Small intestine (tissue), 7 donors: ENCODE data around the gene TIGD1. TPM values are rescaled to one million over a fixed set of nuclear protein-coding genes. Genes with fewer than 3 reads are reported as not detected.

ENCODE experiments used
- DNase-seq, 2 donors: peaks; one replicate each; pipeline versions ENCODE4 v3.0.0 to v3.0.0-alpha.2; 2013
- FAIRE-seq: peaks from 2 replicates; lab custom pipeline; 2012; peaks lifted over from hg19 to GRCh38; lab: Jason Lieb, UNC
- H3K27ac ChIP-seq, 3 donors: one replicate each; pipeline ENCODE4 v1.5.1; 2013; ENCODE audit warnings: low read length in 2 of 3, mild to moderate bottlenecking in 2 of 3, control low read depth in 1 of 3, inconsistent platforms in 1 of 3, low read depth in 1 of 3, moderate library complexity in 1 of 3
- H3K27me3 ChIP-seq, 3 donors: one replicate each; pipeline ENCODE4 v1.6.1; 2013; ENCODE audit warnings: low read length in 3 of 3, inconsistent platforms in 1 of 3; ENCODE audit not compliant: control insufficient read depth in 3 of 3, insufficient read depth in 3 of 3
- H3K36me3 ChIP-seq, 3 donors: one replicate each; pipeline ENCODE4 v1.6.1; 2013; ENCODE audit warnings: low read length in 3 of 3, inconsistent platforms in 1 of 3, low read depth in 1 of 3, mild to moderate bottlenecking in 1 of 3, moderate library complexity in 1 of 3; ENCODE audit not compliant: control insufficient read depth in 3 of 3, insufficient read depth in 2 of 3
- H3K4me1 ChIP-seq, 3 donors: one replicate each; pipeline ENCODE4 v1.6.1; 2013; ENCODE audit warnings: low read length in 2 of 3, inconsistent platforms in 1 of 3, low read depth in 1 of 3, mild to moderate bottlenecking in 1 of 3, moderate library complexity in 1 of 3; ENCODE audit not compliant: control insufficient read depth in 3 of 3, insufficient read depth in 2 of 3
- H3K4me3 ChIP-seq, 3 donors: one replicate each; pipeline ENCODE4 v1.5.1; 2013; ENCODE audit warnings: low read length in 3 of 3, control low read depth in 1 of 3, inconsistent platforms in 1 of 3, low read depth in 1 of 3, mild to moderate bottlenecking in 1 of 3, moderate library complexity in 1 of 3
- H3K9me3 ChIP-seq, 2 donors: one replicate each; pipeline ENCODE4 v1.6.1; 2013; ENCODE audit warnings: low read depth in 1 of 2, low read length in 1 of 2; ENCODE audit not compliant: control insufficient read depth in 2 of 2, insufficient read depth in 1 of 2
- WGBS, 3 donors: extraction: QIAGEN DNeasy Blood & Tissue Kit; methylation state at CpG; one replicate each; pipeline ENCODE4 v1.1.7; 2013; 5-methylcytosine and 5-hydroxymethylcytosine counted together
- polyA plus RNA-seq, 4 donors: library from polyadenylated mRNA; stranded (reverse) in 3 of 4; unstranded in 1 of 4; fragments of 200-250 nt in 3 of 4; fragments of 120-200 nt in 1 of 4; gene quantifications; one replicate each; pipeline versions ENCODE4 v1.2.1 to v1.2.3, GENCODE V29; 2013
- donor health status: healthy with polysubstance abuse.
- donor health status: control.
- donor health status: control.
- donor health status: Bipolar disorder and iron deficiency.
- donor health status: healthy.

TIGD1 gene
- polyA plus RNA-seq, 4 donors = 0.54 to 6.6 (median 3.0) TPM

GRCh38 chr2:232547991-232548390, 2.4 kb downstream of the TIGD1 start:
- H3K4me3 ChIP-seq = no peak overlapping the region
- 97 to 99% (median 98%) methylated on average over 6 of the region's 6 CpGs for WGBS, 3 donors
- no peak overlapping the region for H3K27ac ChIP-seq
- FAIRE-seq (no peak), DNase-seq (no peak)
- H3K4me1 ChIP-seq = peaks cover 0 to 11% (median 5%) of the 10 kb centered on the region in 3 donors
- peaks cover 0 to 37% (median 3%) of the 10 kb centered on the region in 3 donors for H3K36me3 ChIP-seq
- no peaks in the 10 kb centered on the region for H3K27me3 ChIP-seq
- H3K9me3 ChIP-seq = peaks cover 0 to 28% of the 10 kb centered on the region in 2 donors

- DNase-seq (no peak), FAIRE-seq (no peak)
- Histone ChIP-seq H3K27ac (no peak overlapping the region), H3K4me1 (peaks cover 0 to 4% (median 0%) of the 10 kb centered on the region in 3 donors), H3K4me3 (no peak overlapping the region), H3K9me3 (peaks cover 0 to 28% of the 10 kb centered on the region in 2 donors), H3K27me3 (no peaks in the 10 kb centered on the region), H3K36me3 (peaks cover 0 to 31% (median 0%) of the 10 kb centered on the region in 3 donors)
- 86 to 90% (median 89%) methylated on average over 17 of the region's 17 CpGs for WGBS, 3 donors
Observed at GRCh38 chr2:232545511-232546375, 4.6 kb downstream of the TIGD1 start.

GRCh38 chr2:232544674-232545073, 5.7 kb downstream of the TIGD1 start:
- FAIRE-seq = no peak
- no peak overlapping the region for H3K27ac ChIP-seq
- 86 to 92% (median 87%) methylated on average over 6 of the region's 6 CpGs for WGBS, 3 donors

GRCh38 chr2:232543928-232544631, 6.3 kb downstream of the TIGD1 start:
- 86 to 95% (median 91%) methylated on average over 19 of the region's 19 CpGs for WGBS, 3 donors
- Histone ChIP-seq H3K27me3 (peaks cover 0 to 7% (median 0%) of the 10 kb centered on the region in 3 donors), H3K27ac (no peak overlapping the region), H3K4me3 (no peak overlapping the region), H3K4me1 (no peaks in the 10 kb centered on the region), H3K36me3 (peaks cover 0 to 31% (median 0%) of the 10 kb centered on the region in 3 donors), H3K9me3 (peaks cover 0 to 20% of the 10 kb centered on the region in 2 donors)
- DNase-seq (no peak), FAIRE-seq (no peak)

More at GRCh38 chr2:232544674-232545073, 5.7 kb downstream of the TIGD1 start:
- Histone ChIP-seq H3K27me3 (peaks cover 0 to under 1% (median 0%) of the 10 kb centered on the region in 3 donors), H3K9me3 (peaks cover 0 to 26% of the 10 kb centered on the region in 2 donors), H3K4me1 (peaks cover 0 to 2% (median 0%) of the 10 kb centered on the region in 3 donors), H3K4me3 (no peak overlapping the region), H3K36me3 (peaks cover 0 to 31% (median 0%) of the 10 kb centered on the region in 3 donors)
- DNase-seq = no peak

- DNase-seq (no peak), FAIRE-seq (no peak)
Observed at GRCh38 chr2:232543491-232543890, 6.9 kb downstream of the TIGD1 start.

GRCh38 chr2:232542715-232543467, 7.5 kb downstream of the TIGD1 start:
- H3K9me3 ChIP-seq = peaks cover 0 to 11% of the 10 kb centered on the region in 2 donors
- H3K27me3 ChIP-seq = peaks cover 0 to 18% (median 0%) of the 10 kb centered on the region in 3 donors
- H3K36me3 ChIP-seq = peaks cover 0 to 31% (median 0%) of the 10 kb centered on the region in 3 donors
- DNase-seq (no peak), FAIRE-seq (no peak)
- no peak overlapping the region for H3K27ac ChIP-seq
- H3K4me3 ChIP-seq = no peak overlapping the region
- 88 to 93% (median 89%) methylated on average over 18 to 20 of the region's 20 CpGs for whole genome bisulfite sequencing, 3 donors
- no peaks in the 10 kb centered on the region for H3K4me1 ChIP-seq

More at GRCh38 chr2:232543491-232543890, 6.9 kb downstream of the TIGD1 start:
- Histone ChIP-seq H3K27me3 (peaks cover 0 to 12% (median 0%) of the 10 kb centered on the region in 3 donors), H3K4me3 (no peak overlapping the region), H3K27ac (no peak overlapping the region), H3K36me3 (peaks cover 0 to 31% (median 0%) of the 10 kb centered on the region in 3 donors), H3K9me3 (peaks cover 0 to 15% of the 10 kb centered on the region in 2 donors), H3K4me1 (no peaks in the 10 kb centered on the region)
- WGBS, 3 donors = 82 to 94% (median 86%) methylated on average over 14 of the region's 14 CpGs

- 47 to 66% (median 57%) methylated on average over 9 of the region's 9 CpGs for WGBS, 3 donors
- H3K4me1 ChIP-seq = no peaks in the 10 kb centered on the region
- H3K27ac ChIP-seq = no peak overlapping the region
- no peak overlapping the region for H3K4me3 ChIP-seq
- H3K27me3 ChIP-seq = peaks cover 0 to 23% (median 0%) of the 10 kb centered on the region in 3 donors
- DNase-seq (no peak), FAIRE-seq (no peak)
- peaks cover 0 to 31% (median 0%) of the 10 kb centered on the region in 3 donors for H3K36me3 ChIP-seq
- peaks cover 0 to 11% of the 10 kb centered on the region in 2 donors for H3K9me3 ChIP-seq
Observed at GRCh38 chr2:232541961-232542714, 8.2 kb downstream of the TIGD1 start.
